Neural progenitor cell (in vitro differentiated cells): ENCODE measurements around the gene RABGGTA.

ENCODE experiments used
- CTCF ChIP-seq: fragments of 200-600 bp; sonication (generic); IDR thresholded peaks from 2 replicates; pipeline ENCODE4 v1.5.1; 2017; ENCODE audit warnings: antibody characterized with exemption, mild to moderate bottlenecking
- EZH2phosphoT487 ChIP-seq: fragments of 200-600 bp; sonication (generic); IDR thresholded peaks from 2 replicates; pipeline ENCODE4 v1.6.1; 2017; ENCODE audit warnings: antibody characterized with exemption

DNA sequence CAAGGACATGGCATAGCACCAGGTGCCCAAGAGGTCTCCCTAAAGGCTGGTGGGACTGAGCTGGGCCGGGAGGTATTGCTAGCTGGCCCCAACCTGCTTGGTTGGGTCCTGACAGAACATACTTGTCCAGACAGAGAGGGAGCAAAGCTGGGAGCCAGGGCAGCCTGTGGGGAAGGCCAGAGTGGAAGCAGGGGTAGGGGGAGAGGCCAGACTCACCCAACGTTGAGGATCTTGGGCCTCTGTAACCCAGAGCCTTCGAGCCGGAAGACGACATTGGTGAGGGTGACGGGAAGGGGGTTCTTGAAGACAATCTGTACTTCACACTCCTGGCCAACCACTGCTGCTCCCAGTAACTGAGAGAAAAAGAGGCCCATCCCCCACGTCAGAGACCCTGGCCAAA is 17.5 kb downstream of the RABGGTA start:
- TF ChIP-seq CTCF (no peak), EZH2phosphoT487 (no peak)
